Left lung (tissue), 10 donors: ENCODE measurements around the gene CDH22. TPM values are rescaled to one million over a fixed set of nuclear protein-coding genes. Genes with fewer than 3 reads are reported as not detected.
A peak's percentile ranks its signal among the peaks of the same experiment; 100 is the strongest.

Experiments used
- ATAC-seq: fragments of 200-7000 bp; cut with Tn5 transposase; one replicate; pipeline ENCODE4 v1.9.1; 2020; ENCODE audit warnings: moderate library complexity
- DNase-seq, 4 donors: peaks; one replicate each; pipeline ENCODE4 v3.0.0-alpha.2; 2013 to 2020
- H3K27ac ChIP-seq, 2 donors: fragments of 200-600 bp; sonication (generic) in 1 of 2; one replicate each; pipeline versions ENCODE4 v1.5.0 to v1.8.0; 2020 to 2021
- H3K27me3 ChIP-seq, 2 donors: fragments of 200-600 bp; sonication (generic) in 1 of 2; one replicate each; pipeline versions ENCODE4 v1.5.0 to v1.8.0; 2020 to 2021
- H3K36me3 ChIP-seq, 2 donors: fragments of 200-600 bp; sonication (generic) in 1 of 2; one replicate each; pipeline versions ENCODE4 v1.5.0 to v1.8.0; 2020 to 2021
- H3K4me1 ChIP-seq, 2 donors: fragments of 200-600 bp; one replicate each; pipeline ENCODE4 v1.8.0; 2021
- H3K4me3 ChIP-seq, 2 donors: fragments of 200-600 bp; sonication (generic) in 1 of 2; one replicate each; pipeline versions ENCODE4 v1.5.0 to v1.8.0; 2020 to 2021; ENCODE audit warnings: mild to moderate bottlenecking in 1 of 2
- H3K9me3 ChIP-seq, 2 donors: fragments of 200-600 bp; sonication (generic) in 1 of 2; one replicate each; pipeline versions ENCODE4 v1.5.0 to v1.8.0; 2020 to 2021
- CTCF ChIP-seq, 2 donors: fragments of 200-600 bp; sonication (generic) in 1 of 2; IDR thresholded peaks; one replicate each; pipeline versions ENCODE4 v1.5.0 to v1.8.0; 2021; ENCODE audit warnings: antibody characterized with exemption in 2 of 2
- intact Hi-C, 2 donors: fragments of 100-400 bp; cut with DNase I; formaldehyde crosslinking; loops; one replicate each; pipeline versions ENCODE4 v1.11.2 to v1.14.2; 2022
- polyA plus RNA-seq, 6 donors: library from polyadenylated mRNA; unstranded; fragments of 120-200 nt; gene quantifications; one replicate each; pipeline ENCODE4 v1.2.1, GENCODE V29; 2013; ENCODE audit not compliant: insufficient read length in 6 of 6
- total RNA-seq, 2 donors: library from RNA; stranded (reverse); fragmentation: NEBNext Ultra II Directional; extraction: Animal tissue kit (Norgen Biotek cat#: 25700); gene quantifications; one replicate each; pipeline ENCODE4 v1.2.1, GENCODE V29; 2021
- donor health status: DM: no; HTN: yes; CAD: no.
- donor health status: DM: no; HTN: no; CAD: no.

CDH22 gene
- total and polyA plus RNA-seq, 8 donors: 0.06 to 0.26 (median 0.08) TPM; not detected in 2

GRCh38 chr20:46218656-46219055 is 89.6 kb downstream of the CDH22 start:
- Histone ChIP-seq H3K4me1 (no peaks in the 10 kb centered on the region), H3K36me3 (no peaks in the 10 kb centered on the region), H3K27ac (no peak overlapping the region), H3K27me3 (peaks cover 0 to 58% of the 10 kb centered on the region in 2 donors), H3K9me3 (no peaks in the 10 kb centered on the region), H3K4me3 (no peak overlapping the region)
- DNase-seq (no peak), ATAC-seq (no peak)
- no peak for TF ChIP-seq CTCF (IDR thresholded peaks at IDR 0.05)
- intact Hi-C loops: no loop called here

- DNase-seq (no peak), ATAC-seq (no peak)
- H3K4me1 ChIP-seq: no peaks in the 10 kb centered on the region
- H3K4me3 ChIP-seq: no peak overlapping the region
- no peaks in the 10 kb centered on the region for H3K9me3 ChIP-seq
- intact Hi-C loops: no loop called here
- H3K27me3 ChIP-seq: peaks cover 0 to 61% of the 10 kb centered on the region in 2 donors
- no peak for TF ChIP-seq CTCF (IDR thresholded peaks at IDR 0.05)
- H3K36me3 ChIP-seq: no peaks in the 10 kb centered on the region
- no peak overlapping the region for H3K27ac ChIP-seq
Observed at GRCh38 chr20:46217583-46217982, 90.7 kb downstream of the CDH22 start.

GRCh38 chr20:46216770-46217464 is 91.4 kb downstream of the CDH22 start:
- Histone ChIP-seq H3K27ac (no peak overlapping the region), H3K4me1 (no peaks in the 10 kb centered on the region), H3K9me3 (no peaks in the 10 kb centered on the region), H3K36me3 (no peaks in the 10 kb centered on the region), H3K4me3 (no peak overlapping the region), H3K27me3 (peaks cover 0 to 61% of the 10 kb centered on the region in 2 donors)
- no peak for TF ChIP-seq CTCF (IDR thresholded peaks at IDR 0.05)
- DNase-seq (no peak), ATAC-seq (no peak)
- intact Hi-C loops: no loop called here

GRCh38 chr20:46215913-46216707 is 92.2 kb downstream of the CDH22 start:
- peak; percentile 22 for ATAC-seq
- H3K27me3 ChIP-seq: peaks cover 0 to 70% of the 10 kb centered on the region in 2 donors

More at GRCh38 chr20:46215913-46216707, 92.2 kb downstream of the CDH22 start:
- Histone ChIP-seq H3K9me3 (no peaks in the 10 kb centered on the region), H3K4me3 (no peak overlapping the region), H3K27ac (no peak overlapping the region), H3K36me3 (no peaks in the 10 kb centered on the region), H3K4me1 (no peaks in the 10 kb centered on the region)
- DNase-seq: no peak
- intact Hi-C loops: no loop called here
- no peak for TF ChIP-seq CTCF (IDR thresholded peaks at IDR 0.05)
